Panc1 (cell line): ENCODE data around the gene ZNF691. TPM values are rescaled to one million over a fixed set of nuclear protein-coding genes. Genes with fewer than 3 reads are reported as not detected.

Source experiments
- ATAC-seq: fragments of 200-7000 bp; cut with Tn5 transposase; 2 replicates; pipeline ENCODE4 v1.9.1; 2020; ENCODE audit warnings: mild to moderate bottlenecking, moderate library complexity
- BruUV-seq: library from RNA; stranded (reverse); fragments of 400-500 nt; replicated peaks from 2 replicates; lab custom pipeline; 2021; lab: Mats Ljungman, UMichigan
- CTCF ChIA-PET: fragments of 300-600 bp; sonication (Branson Sonifier 250); formaldehyde crosslinking; loops from one replicate; lab custom pipeline; 2022; ENCODE audit warnings: antibody characterized with exemption; lab: Charles Lee
- POLR2A ChIA-PET: fragments of 300-600 bp; sonication (Branson Sonifier 250); formaldehyde crosslinking; loops from one replicate; lab custom pipeline; 2022; ENCODE audit warnings: antibody characterized with exemption; lab: Charles Lee
- DNase-seq: peaks from one replicate; pipeline ENCODE4 v3.0.0-alpha.2; 2010; ENCODE audit warnings: low read depth, low spot score
- H3K27ac ChIP-seq: 2 replicates; pipeline ENCODE4 v1.5.1; 2011; ENCODE audit warnings: mild to moderate bottlenecking, low read length, inconsistent platforms
- H3K27me3 ChIP-seq: fragments of 200-500 bp; sonication (Bioruptor generic); 2 replicates; pipeline ENCODE4 v1.6.0; 2014; ENCODE audit warnings: low read length, inconsistent platforms; ENCODE audit not compliant: control insufficient read depth, insufficient read depth
- H3K36me3 ChIP-seq: fragments of 200-500 bp; sonication (Bioruptor generic); 2 replicates; pipeline ENCODE4 v1.5.1; 2014; ENCODE audit warnings: inconsistent platforms, mild to moderate bottlenecking, low read length, moderate library complexity; ENCODE audit not compliant: control insufficient read depth, insufficient read depth
- H3K4me1 ChIP-seq: 2 replicates; pipeline ENCODE4 v1.5.1; 2011; ENCODE audit warnings: inconsistent platforms, mild to moderate bottlenecking, low read length, moderate library complexity; ENCODE audit not compliant: control insufficient read depth, insufficient read depth
- H3K4me3 ChIP-seq, 2 experiments: 2 replicates each; pipeline ENCODE4 v1.5.1; 2011 to 2012; ENCODE audit warnings: low read depth in 2 of 2, low read length in 2 of 2, mild to moderate bottlenecking in 2 of 2, inconsistent platforms in 1 of 2, moderate library complexity in 1 of 2
- H3K9me3 ChIP-seq: fragments of 200-500 bp; sonication (Bioruptor generic); 2 replicates; pipeline ENCODE4 v1.5.1; 2014; ENCODE audit warnings: low read depth, mild to moderate bottlenecking, inconsistent platforms, low read length, moderate library complexity; ENCODE audit not compliant: control insufficient read depth, insufficient read depth
- CTCF ChIP-seq: fragments of 450-650 bp; IDR thresholded peaks from 2 replicates; pipeline ENCODE4 v1.5.1; 2017; ENCODE audit warnings: mild to moderate bottlenecking
- POLR2AphosphoS5 ChIP-seq: IDR thresholded peaks from 2 replicates; pipeline ENCODE4 v1.6.1; 2012; ENCODE audit warnings: mild to moderate bottlenecking, low read depth, low read length, moderate library complexity
- REST ChIP-seq, 2 experiments: IDR thresholded peaks; 2 replicates each; pipeline ENCODE4 v1.6.1; 2011 to 2012; ENCODE audit warnings: low read depth in 2 of 2, control low read depth in 1 of 2, low read length in 1 of 2, mild to moderate bottlenecking in 1 of 2, moderate library complexity in 1 of 2; ENCODE audit not compliant: insufficient read depth in 1 of 2
- SIN3A ChIP-seq: IDR thresholded peaks from 2 replicates; pipeline ENCODE4 v1.6.1; 2012; ENCODE audit warnings: low read depth, mild to moderate bottlenecking, low read length, moderate library complexity, borderline replicate concordance; ENCODE audit not compliant: insufficient read depth
- TCF7L2 ChIP-seq: IDR thresholded peaks from 2 replicates; pipeline ENCODE4 v1.6.1; 2011; ENCODE audit warnings: mild to moderate bottlenecking, low read depth, low read length, inconsistent platforms
- in situ Hi-C: cut with HindIII; loops from 2 replicates; pipeline ENCODE4 v1.10.0; 2016; ENCODE audit warnings: low sequenced_read_pairs, low pct_unique_long_range_greater_than_20kb
- intact Hi-C: fragments of 100-400 bp; cut with micrococcal nuclease; formaldehyde crosslinking; loops from one replicate; pipeline ENCODE4 v1.10.0; 2022; ENCODE audit not compliant: unreplicated experiment
- total RNA-seq: library from RNA; stranded (reverse); gene quantifications from one replicate; pipeline ENCODE4 v1.2.1, GENCODE V29; 2021; ENCODE audit not compliant: unreplicated experiment

Gene ZNF691
- total RNA-seq, 1 experiment from 2014 or later: 9.9 TPM

GRCh38 chr1:42860339-42861013, 14.1 kb downstream of the ZNF691 start:
- no peaks in the 10 kb centered on the region; the same call in 1 of the 2 replicates for H3K9me3 ChIP-seq
- DNase-seq (no peak), ATAC-seq (no peak)
- no peaks in the 10 kb centered on the region for H3K36me3 ChIP-seq
- ChIA-PET CTCF (no interaction called here), POLR2A (no interaction called here)
- no peaks in the 10 kb centered on the region for H3K4me1 ChIP-seq
- no TSS peak for BruUV-seq
- intact Hi-C loops (no loop called here), in situ Hi-C loops (no loop called here)
- H3K27me3 ChIP-seq: peaks cover 5% of the 10 kb centered on the region; the same call in 1 of the 2 replicates
- TF ChIP-seq CTCF (no peak), SIN3A (no peak), TCF7L2 (no peak), POLR2AphosphoS5 (no peak), REST (IDR thresholded peaks at IDR 0.05; ENCODE audit: insufficient read depth in 1 of 2, low read depth in 2 of 2, low read length in 1 of 2) (no peak)
- H3K4me3 ChIP-seq: no peak overlapping the region
- H3K27ac ChIP-seq: no peak overlapping the region

GRCh38 chr1:42861014-42861399, 14.6 kb downstream of the ZNF691 start:
- Histone ChIP-seq H3K4me1 (no peaks in the 10 kb centered on the region), H3K27ac (no peak overlapping the region), H3K36me3 (no peaks in the 10 kb centered on the region), H3K27me3 (peaks cover 5% of the 10 kb centered on the region; the same call in 1 of the 2 replicates), H3K4me3 (no peak overlapping the region), H3K9me3 (no peaks in the 10 kb centered on the region; the same call in 1 of the 2 replicates)
- BruUV-seq: no TSS peak
- intact Hi-C loops (no loop called here), in situ Hi-C loops (no loop called here)
- ChIA-PET CTCF (no interaction called here), POLR2A (no interaction called here)
- DNase-seq (no peak), ATAC-seq (no peak)
- TF ChIP-seq TCF7L2 (no peak), SIN3A (no peak), CTCF (no peak), REST (IDR thresholded peaks at IDR 0.05; ENCODE audit: insufficient read depth in 1 of 2, low read depth in 2 of 2, low read length in 1 of 2) (no peak), POLR2AphosphoS5 (no peak)
